ENCODE results near the gene MSH3.
"Not testable (repeated sequence)": the region's sequence is repeated elsewhere in the genome, so short reads cannot be mapped to it uniquely, and the experiment has no call there.

The MSH3 gene

GRCh38 chr5:80720181-80720580, 65.7 kb downstream of the MSH3 start:
- Histone ChIP-seq H3K9me3 (ENCODE audit: low read length) (no peaks in the 10 kb centered on the region), H2AFZ (ENCODE audit: low read depth, low read length) (no peak overlapping the region), H3K4me3 (ENCODE audit: low read length) (no peak overlapping the region), H3K36me3 (ENCODE audit: insufficient read depth, low read length) (peaks cover 4% of the 10 kb centered on the region), H3K27me3 (ENCODE audit: insufficient read depth, low read length) (no peaks in the 10 kb centered on the region), H3K4me1 (ENCODE audit: insufficient read depth, low read length) (no peaks in the 10 kb centered on the region)

GRCh38 chr5:80722916-80723315, 68.5 kb downstream of the MSH3 start:
- Histone ChIP-seq H3K9me3 (ENCODE audit: low read length) (no peaks in the 10 kb centered on the region), H2AFZ (ENCODE audit: low read depth, low read length) (no peak overlapping the region), H3K27me3 (ENCODE audit: insufficient read depth, low read length) (no peaks in the 10 kb centered on the region), H3K36me3 (ENCODE audit: insufficient read depth, low read length) (peaks cover 19% of the 10 kb centered on the region), H3K4me1 (ENCODE audit: insufficient read depth, low read length) (no peaks in the 10 kb centered on the region), H3K4me3 (ENCODE audit: low read length) (no peak overlapping the region)

GRCh38 chr5:80725446-80725845, 71.0 kb downstream of the MSH3 start:
- H3K4me1 ChIP-seq (ENCODE audit: insufficient read depth, low read length), result no peaks in the 10 kb centered on the region
- no peak overlapping the region for H2AFZ ChIP-seq (ENCODE audit: low read depth, low read length)
- H3K9me3 ChIP-seq (ENCODE audit: low read length), result no peaks in the 10 kb centered on the region
- H3K27me3 ChIP-seq (ENCODE audit: insufficient read depth, low read length), result no peaks in the 10 kb centered on the region
- H3K4me3 ChIP-seq (ENCODE audit: low read length), result no peak overlapping the region
- H3K36me3 ChIP-seq (ENCODE audit: insufficient read depth, low read length), result peaks cover 24% of the 10 kb centered on the region

GRCh38 chr5:80736730-80737129, 82.3 kb downstream of the MSH3 start:
- Histone ChIP-seq H3K4me3 (ENCODE audit: low read length) (no peak overlapping the region), H3K9me3 (ENCODE audit: low read length) (no peaks in the 10 kb centered on the region), H3K4me1 (ENCODE audit: insufficient read depth, low read length) (no peaks in the 10 kb centered on the region), H3K36me3 (ENCODE audit: insufficient read depth, low read length) (peaks cover 9% of the 10 kb centered on the region), H3K27me3 (ENCODE audit: insufficient read depth, low read length) (no peaks in the 10 kb centered on the region), H2AFZ (ENCODE audit: low read depth, low read length) (no peak overlapping the region)

- H3K9me3 ChIP-seq (ENCODE audit: low read length), result peaks cover 4% of the 10 kb centered on the region
- no peak overlapping the region for H2AFZ ChIP-seq (ENCODE audit: low read depth, low read length)
- H3K4me3 ChIP-seq (ENCODE audit: low read length), result no peak overlapping the region
- no peaks in the 10 kb centered on the region for H3K27me3 ChIP-seq (ENCODE audit: insufficient read depth, low read length)
- H3K36me3 ChIP-seq (ENCODE audit: insufficient read depth, low read length), result peaks cover 17% of the 10 kb centered on the region
- no peaks in the 10 kb centered on the region for H3K4me1 ChIP-seq (ENCODE audit: insufficient read depth, low read length)
These were observed 84.0 kb downstream of the MSH3 start for GRCh38 chr5:80738466-80738865.

GRCh38 chr5:80739057-80739456, 84.6 kb downstream of the MSH3 start:
- no peaks in the 10 kb centered on the region for H3K27me3 ChIP-seq (ENCODE audit: insufficient read depth, low read length)
- peaks cover 4% of the 10 kb centered on the region for H3K9me3 ChIP-seq (ENCODE audit: low read length)

GRCh38 chr5:80739496-80739895, 85.0 kb downstream of the MSH3 start:
- Histone ChIP-seq H3K9me3 (ENCODE audit: low read length) (peaks cover 4% of the 10 kb centered on the region), H3K4me1 (ENCODE audit: insufficient read depth, low read length) (no peaks in the 10 kb centered on the region), H3K27me3 (ENCODE audit: insufficient read depth, low read length) (no peaks in the 10 kb centered on the region), H3K36me3 (ENCODE audit: insufficient read depth, low read length) (peaks cover 14% of the 10 kb centered on the region), H3K4me3 (ENCODE audit: low read length) (no peak overlapping the region), H2AFZ (ENCODE audit: low read depth, low read length) (no peak overlapping the region)

More at GRCh38 chr5:80739057-80739456, 84.6 kb downstream of the MSH3 start:
- H3K4me3 ChIP-seq (ENCODE audit: low read length), result no peak overlapping the region
- H2AFZ ChIP-seq (ENCODE audit: low read depth, low read length), result no peak overlapping the region
- H3K36me3 ChIP-seq (ENCODE audit: insufficient read depth, low read length), result peaks cover 14% of the 10 kb centered on the region
- H3K4me1 ChIP-seq (ENCODE audit: insufficient read depth, low read length), result no peaks in the 10 kb centered on the region

- Histone ChIP-seq H3K4me1 (ENCODE audit: insufficient read depth, low read length) (no peaks in the 10 kb centered on the region), H2AFZ (ENCODE audit: low read depth, low read length) (no peak overlapping the region), H3K4me3 (ENCODE audit: low read length) (no peak overlapping the region), H3K9me3 (ENCODE audit: low read length) (peaks cover 7% of the 10 kb centered on the region), H3K27me3 (ENCODE audit: insufficient read depth, low read length) (no peaks in the 10 kb centered on the region), H3K36me3 (ENCODE audit: insufficient read depth, low read length) (peaks cover 16% of the 10 kb centered on the region)
These were observed 85.4 kb downstream of the MSH3 start for GRCh38 chr5:80739898-80740297.

GRCh38 chr5:80740488-80740887, 86.0 kb downstream of the MSH3 start:
- H3K36me3 ChIP-seq (ENCODE audit: insufficient read depth, low read length), result peaks cover 20% of the 10 kb centered on the region
- H2AFZ ChIP-seq (ENCODE audit: low read depth, low read length); H3K9me3 ChIP-seq (ENCODE audit: low read length); H3K27me3 ChIP-seq (ENCODE audit: insufficient read depth, low read length); H3K4me1 ChIP-seq (ENCODE audit: insufficient read depth, low read length); H3K4me3 ChIP-seq (ENCODE audit: low read length): not testable (repeated sequence)

GRCh38 chr5:80740999-80741398, 86.5 kb downstream of the MSH3 start:
- H3K27me3 ChIP-seq (ENCODE audit: insufficient read depth, low read length), result no peaks in the 10 kb centered on the region
- H3K36me3 ChIP-seq (ENCODE audit: insufficient read depth, low read length), result peaks cover 25% of the 10 kb centered on the region
- no peaks in the 10 kb centered on the region for H3K4me1 ChIP-seq (ENCODE audit: insufficient read depth, low read length)
- H3K4me3 ChIP-seq (ENCODE audit: low read length), result no peak overlapping the region
- H3K9me3 ChIP-seq (ENCODE audit: low read length), result peaks cover 9% of the 10 kb centered on the region
- H2AFZ ChIP-seq (ENCODE audit: low read depth, low read length), result no peak overlapping the region

GRCh38 chr5:80744149-80744548, 89.7 kb downstream of the MSH3 start:
- no peaks in the 10 kb centered on the region for H3K27me3 ChIP-seq (ENCODE audit: insufficient read depth, low read length)
- no peak overlapping the region for H3K4me3 ChIP-seq (ENCODE audit: low read length)
- H3K36me3 ChIP-seq (ENCODE audit: insufficient read depth, low read length), result peaks cover 37% of the 10 kb centered on the region
- H3K9me3 ChIP-seq (ENCODE audit: low read length), result peaks cover 12% of the 10 kb centered on the region
- peaks cover 3% of the 10 kb centered on the region for H3K4me1 ChIP-seq (ENCODE audit: insufficient read depth, low read length)
- no peak overlapping the region for H2AFZ ChIP-seq (ENCODE audit: low read depth, low read length)

- H3K4me3 ChIP-seq (ENCODE audit: low read length), result no peak overlapping the region
- peaks cover 37% of the 10 kb centered on the region for H3K36me3 ChIP-seq (ENCODE audit: insufficient read depth, low read length)
- H3K27me3 ChIP-seq (ENCODE audit: insufficient read depth, low read length), result no peaks in the 10 kb centered on the region
- peaks cover 14% of the 10 kb centered on the region for H3K9me3 ChIP-seq (ENCODE audit: low read length)
- H3K4me1 ChIP-seq (ENCODE audit: insufficient read depth, low read length), result peaks cover 3% of the 10 kb centered on the region
- no peak overlapping the region for H2AFZ ChIP-seq (ENCODE audit: low read depth, low read length)
These were observed 91.0 kb downstream of the MSH3 start for GRCh38 chr5:80745490-80745889.

- H3K27me3 ChIP-seq (ENCODE audit: insufficient read depth, low read length), result no peaks in the 10 kb centered on the region
- H3K36me3 ChIP-seq (ENCODE audit: insufficient read depth, low read length), result peaks cover 32% of the 10 kb centered on the region
- H3K4me3 ChIP-seq (ENCODE audit: low read length), result no peak overlapping the region
- peaks cover 15% of the 10 kb centered on the region for H3K9me3 ChIP-seq (ENCODE audit: low read length)
- H3K4me1 ChIP-seq (ENCODE audit: insufficient read depth, low read length), result peaks cover 3% of the 10 kb centered on the region
- H2AFZ ChIP-seq (ENCODE audit: low read depth, low read length), result no peak overlapping the region
These were observed 93.5 kb downstream of the MSH3 start for GRCh38 chr5:80747922-80748321.

GRCh38 chr5:80752427-80752826, 98.0 kb downstream of the MSH3 start:
- no peaks in the 10 kb centered on the region for H3K27me3 ChIP-seq (ENCODE audit: insufficient read depth, low read length)
- no peak overlapping the region for H2AFZ ChIP-seq (ENCODE audit: low read depth, low read length)
- H3K4me1 ChIP-seq (ENCODE audit: insufficient read depth, low read length), result peaks cover 34% of the 10 kb centered on the region
- no peak overlapping the region for H3K4me3 ChIP-seq (ENCODE audit: low read length)
- peaks cover 4% of the 10 kb centered on the region for H3K9me3 ChIP-seq (ENCODE audit: low read length)
- H3K36me3 ChIP-seq (ENCODE audit: insufficient read depth, low read length), result peaks cover 4% of the 10 kb centered on the region
